Measurements from ENCODE around the gene CETP.

DNA sequence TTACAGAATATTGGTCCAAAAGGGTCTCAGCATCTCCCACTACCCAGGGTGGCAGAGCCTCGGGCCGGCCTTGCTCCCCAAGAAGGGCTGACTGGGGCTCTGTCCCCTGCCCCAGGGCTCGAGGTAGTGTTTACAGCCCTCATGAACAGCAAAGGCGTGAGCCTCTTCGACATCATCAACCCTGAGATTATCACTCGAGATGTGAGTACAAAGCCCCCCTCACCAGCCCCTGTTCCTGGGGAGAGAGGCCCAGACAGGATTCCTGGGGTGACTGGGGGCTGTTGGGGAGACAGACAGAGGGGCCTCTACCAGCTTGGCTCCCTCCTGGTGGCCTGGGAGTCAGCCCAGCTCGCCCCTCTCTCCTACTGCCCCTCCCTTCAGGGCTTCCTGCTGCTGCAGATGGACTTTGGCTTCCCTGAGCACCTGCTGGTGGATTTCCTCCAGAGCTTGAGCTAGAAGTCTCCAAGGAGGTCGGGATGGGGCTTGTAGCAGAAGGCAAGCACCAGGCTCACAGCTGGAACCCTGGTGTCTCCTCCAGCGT lies 21.5 kb downstream of the CETP start:
- TF ChIP-seq, protein P1, sequence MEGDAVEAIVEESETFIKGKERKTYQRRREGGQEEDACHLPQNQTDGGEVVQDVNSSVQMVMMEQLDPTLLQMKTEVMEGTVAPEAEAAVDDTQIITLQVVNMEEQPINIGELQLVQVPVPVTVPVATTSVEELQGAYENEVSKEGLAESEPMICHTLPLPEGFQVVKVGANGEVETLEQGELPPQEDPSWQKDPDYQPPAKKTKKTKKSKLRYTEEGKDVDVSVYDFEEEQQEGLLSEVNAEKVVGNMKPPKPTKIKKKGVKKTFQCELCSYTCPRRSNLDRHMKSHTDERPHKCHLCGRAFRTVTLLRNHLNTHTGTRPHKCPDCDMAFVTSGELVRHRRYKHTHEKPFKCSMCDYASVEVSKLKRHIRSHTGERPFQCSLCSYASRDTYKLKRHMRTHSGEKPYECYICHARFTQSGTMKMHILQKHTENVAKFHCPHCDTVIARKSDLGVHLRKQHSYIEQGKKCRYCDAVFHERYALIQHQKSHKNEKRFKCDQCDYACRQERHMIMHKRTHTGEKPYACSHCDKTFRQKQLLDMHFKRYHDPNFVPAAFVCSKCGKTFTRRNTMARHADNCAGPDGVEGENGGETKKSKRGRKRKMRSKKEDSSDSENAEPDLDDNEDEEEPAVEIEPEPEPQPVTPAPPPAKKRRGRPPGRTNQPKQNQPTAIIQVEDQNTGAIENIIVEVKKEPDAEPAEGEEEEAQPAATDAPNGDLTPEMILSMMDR (conservative IDR thresholded peaks at IDR 0.05; ENCODE audit: low read depth, low read length) = no peak
- TF ChIP-seq EZH2 (IDR thresholded peaks at IDR 0.05; ENCODE audit: low read length, unreplicated experiment) (no peak), EZH2phosphoT487 (IDR thresholded peaks at IDR 0.05; ENCODE audit: borderline replicate concordance, low read length) (no peak)

Measured in PC-3 (cell line).